DND-41 (cell line): ENCODE measurements around the gene OR4F6.

Experiments used
- EZH2 ChIP-seq: IDR thresholded peaks from 3 replicates; pipeline ENCODE4 v1.6.1; 2012; ENCODE audit warnings: borderline replicate concordance, low read depth, mild to moderate bottlenecking, moderate library complexity, low read length, inconsistent platforms; ENCODE audit not compliant: severe bottlenecking
- TF ChIP-seq, protein P1 (sequence below): IDR thresholded peaks from 2 replicates; pipeline ENCODE4 v1.5.1; 2012; ENCODE audit warnings: borderline replicate concordance, low read length, moderate library complexity, mild to moderate bottlenecking; ENCODE audit not compliant: poor library complexity, severe bottlenecking; ENCODE audit errors: extremely low read depth

DNA sequence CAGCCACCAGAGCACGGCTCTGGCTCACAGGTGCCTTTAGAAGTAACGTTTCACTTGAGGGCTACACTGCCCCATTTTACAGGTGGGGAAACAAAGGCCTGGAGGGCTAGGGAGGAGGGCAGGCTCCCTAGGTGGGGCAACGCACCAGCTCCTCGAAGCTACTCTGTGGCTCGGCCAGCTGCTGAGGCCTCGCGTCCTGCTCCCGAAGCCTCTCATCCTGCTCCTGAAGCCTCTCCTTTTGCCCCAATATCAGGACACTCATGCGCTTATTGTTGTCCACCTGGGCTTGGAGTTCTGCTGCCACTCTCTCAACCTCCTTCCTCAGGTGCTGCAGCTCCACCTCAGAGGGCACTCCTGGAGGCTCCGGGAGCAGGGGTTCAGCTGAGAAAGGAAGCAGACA is 28.2 kb upstream of the OR4F6 start:
- TF ChIP-seq, protein P1, sequence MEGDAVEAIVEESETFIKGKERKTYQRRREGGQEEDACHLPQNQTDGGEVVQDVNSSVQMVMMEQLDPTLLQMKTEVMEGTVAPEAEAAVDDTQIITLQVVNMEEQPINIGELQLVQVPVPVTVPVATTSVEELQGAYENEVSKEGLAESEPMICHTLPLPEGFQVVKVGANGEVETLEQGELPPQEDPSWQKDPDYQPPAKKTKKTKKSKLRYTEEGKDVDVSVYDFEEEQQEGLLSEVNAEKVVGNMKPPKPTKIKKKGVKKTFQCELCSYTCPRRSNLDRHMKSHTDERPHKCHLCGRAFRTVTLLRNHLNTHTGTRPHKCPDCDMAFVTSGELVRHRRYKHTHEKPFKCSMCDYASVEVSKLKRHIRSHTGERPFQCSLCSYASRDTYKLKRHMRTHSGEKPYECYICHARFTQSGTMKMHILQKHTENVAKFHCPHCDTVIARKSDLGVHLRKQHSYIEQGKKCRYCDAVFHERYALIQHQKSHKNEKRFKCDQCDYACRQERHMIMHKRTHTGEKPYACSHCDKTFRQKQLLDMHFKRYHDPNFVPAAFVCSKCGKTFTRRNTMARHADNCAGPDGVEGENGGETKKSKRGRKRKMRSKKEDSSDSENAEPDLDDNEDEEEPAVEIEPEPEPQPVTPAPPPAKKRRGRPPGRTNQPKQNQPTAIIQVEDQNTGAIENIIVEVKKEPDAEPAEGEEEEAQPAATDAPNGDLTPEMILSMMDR, result no peak
- TF ChIP-seq EZH2, result no peak
